HFF-Myc (cell line): ENCODE data around the gene TRIM47.

Experiments used
- DNase-seq: peaks from one replicate; pipeline ENCODE4 v3.0.0-alpha.2; 2011; ENCODE audit warnings: low read depth; ENCODE audit errors: extremely low read depth
- H3K4me3 ChIP-seq: replicated peaks from 2 replicates; pipeline ENCODE4 v1.5.1; 2011; ENCODE audit warnings: low read depth, mild to moderate bottlenecking, control low read depth, low read length
- CTCF ChIP-seq: IDR thresholded peaks from 2 replicates; pipeline ENCODE4 v1.5.1; 2012; ENCODE audit warnings: mild to moderate bottlenecking, low read depth, low read length, control low read depth; ENCODE audit errors: missing control alignments

TRIM47 gene

GRCh38 chr17:75836605-75837004 lies 41.8 kb downstream of the TRIM47 start:
- DNase-seq, result no peak

DNA sequence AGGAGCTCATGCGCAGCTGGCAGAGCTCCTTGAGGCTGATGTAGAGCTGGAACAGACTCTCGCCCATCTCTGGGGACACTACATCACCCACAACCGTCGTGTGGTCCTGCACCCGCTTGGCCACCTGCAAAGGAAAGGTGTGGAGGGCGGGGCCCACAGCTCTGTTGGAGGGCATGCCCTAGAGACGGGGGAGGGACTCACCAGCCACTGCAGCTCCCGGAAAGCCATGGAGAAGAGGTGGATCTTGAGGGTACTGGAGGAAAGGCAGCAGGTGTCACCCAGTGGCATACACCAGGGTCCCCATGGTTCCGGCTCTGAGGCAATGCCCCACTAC lies 42.8 kb downstream of the TRIM47 start:
- no peak for TF ChIP-seq CTCF
- H3K4me3 ChIP-seq, result no peak overlapping the region
- DNase-seq, result no peak

More at GRCh38 chr17:75836605-75837004, 41.8 kb downstream of the TRIM47 start:
- H3K4me3 ChIP-seq, result no peak overlapping the region
- TF ChIP-seq CTCF, result no peak

DNA sequence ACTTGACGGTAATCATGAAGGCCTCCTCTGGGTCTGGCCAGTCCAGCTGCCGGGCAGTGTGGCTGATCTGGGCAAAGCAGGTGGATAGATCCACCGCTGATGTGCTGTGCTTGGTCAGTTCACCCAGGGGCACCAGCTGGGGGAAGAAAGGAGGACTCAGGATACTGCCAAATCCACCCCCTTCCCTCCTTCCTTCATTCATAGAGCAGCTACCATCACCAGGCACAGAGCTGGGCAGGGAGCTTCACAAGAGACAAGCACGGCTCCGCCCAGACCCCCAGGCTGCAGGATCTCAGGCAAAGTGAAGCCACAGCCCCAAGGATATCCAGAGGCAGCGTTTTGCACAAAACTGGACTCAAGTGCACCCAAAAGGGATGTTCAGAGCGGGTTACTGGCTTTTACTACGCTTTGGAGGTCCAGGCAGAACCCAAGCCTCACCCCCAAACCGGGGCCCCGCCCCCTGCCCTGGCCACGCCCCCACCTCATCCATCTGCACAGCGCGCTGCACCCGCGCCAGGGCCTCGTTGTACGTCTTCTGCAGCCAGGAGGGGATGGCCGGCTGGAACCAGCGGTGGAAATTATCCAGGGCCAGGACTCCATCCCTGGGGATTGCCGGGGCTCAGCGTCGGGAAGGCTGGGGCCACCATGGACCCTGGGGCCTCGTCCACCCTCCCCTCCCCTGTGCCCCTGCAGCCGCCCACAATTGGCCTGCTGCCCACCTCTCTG lies 43.3 kb downstream of the TRIM47 start:
- TF ChIP-seq CTCF, result no peak
- no peak for DNase-seq
- no peak overlapping the region for H3K4me3 ChIP-seq

- H3K4me3 ChIP-seq, result no peak overlapping the region
These were observed 44.0 kb downstream of the TRIM47 start for GRCh38 chr17:75834279-75834920.

GRCh38 chr17:75832652-75833400 lies 45.6 kb downstream of the TRIM47 start:
- no peak for DNase-seq
- TF ChIP-seq CTCF, result no peak
- H3K4me3 ChIP-seq, result no peak overlapping the region

More at GRCh38 chr17:75834279-75834920, 44.0 kb downstream of the TRIM47 start:
- DNase-seq, result no peak
- no peak for TF ChIP-seq CTCF

DNA sequence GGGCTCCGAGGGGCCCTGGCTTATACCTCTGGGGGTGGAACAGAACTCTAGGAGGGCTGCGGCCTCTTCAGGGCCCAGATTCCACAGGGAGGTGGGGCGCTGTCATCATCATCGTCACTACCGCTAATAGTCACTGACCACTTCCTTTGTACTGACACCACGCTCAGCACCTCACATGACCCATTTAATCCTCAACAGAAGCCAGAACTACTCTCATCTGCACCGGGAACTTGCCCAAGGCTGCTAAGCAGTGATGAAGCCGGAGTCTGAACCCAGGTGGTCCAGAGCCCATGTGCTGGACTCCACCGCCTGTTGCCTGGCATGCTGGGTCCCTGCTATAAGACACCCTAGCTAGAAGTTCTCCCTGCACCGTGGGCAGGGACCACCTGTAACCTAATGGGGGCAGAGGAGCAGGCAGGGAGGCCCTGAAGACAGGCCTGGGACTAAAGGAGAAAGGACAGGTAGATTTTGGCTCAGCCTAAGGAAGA lies 46.2 kb downstream of the TRIM47 start:
- H3K4me3 ChIP-seq, result no peak overlapping the region
- peak; percentile 72 for DNase-seq
- no peak for TF ChIP-seq CTCF
